GM15510 (cell line): ENCODE data around the gene AKAP6.

Experiments used
- POLR2A ChIP-seq: IDR thresholded peaks from 3 replicates; pipeline ENCODE4 v1.6.1; 2011; ENCODE audit warnings: borderline replicate concordance; ENCODE audit not compliant: insufficient read length; ENCODE audit errors: extremely low read depth

The AKAP6 gene

DNA sequence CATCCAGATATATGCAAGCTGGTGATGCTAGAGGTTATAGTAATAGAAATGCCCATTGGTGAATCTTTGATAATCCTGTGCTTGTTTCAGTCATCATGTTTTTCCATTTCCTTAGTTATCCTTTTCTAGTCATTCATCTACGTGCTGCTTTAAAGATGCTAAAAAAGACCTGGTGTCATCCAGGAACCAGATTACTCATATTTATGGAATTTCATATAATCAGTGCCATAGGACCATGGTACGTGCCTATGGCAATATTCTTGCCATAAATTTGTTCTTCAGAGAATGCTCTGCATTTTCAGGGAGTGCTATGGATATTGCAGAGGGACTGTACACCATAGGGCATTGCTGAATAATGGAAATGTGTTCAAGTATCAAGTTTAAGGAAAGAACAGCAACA, 267.3 kb downstream of the AKAP6 start:
- TF ChIP-seq POLR2A = no peak

DNA sequence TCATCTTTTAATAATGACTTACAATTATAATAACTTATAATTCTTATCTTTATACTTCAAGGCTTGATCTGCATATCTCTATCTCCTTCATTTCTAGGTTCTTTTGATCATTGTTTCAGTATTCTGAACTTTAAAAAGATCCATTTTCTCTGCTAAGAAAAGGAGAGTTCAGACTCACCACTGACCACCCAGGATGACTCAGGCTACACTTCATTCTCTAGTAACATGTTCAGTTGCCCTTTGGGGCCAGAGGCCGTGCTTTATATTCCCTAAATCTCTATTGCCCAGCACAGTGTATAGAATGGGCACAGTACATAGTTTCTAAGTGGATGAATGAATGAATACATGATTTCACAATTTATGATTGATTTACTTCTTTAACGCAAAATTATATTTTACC, 268.7 kb downstream of the AKAP6 start:
- TF ChIP-seq POLR2A = no peak

DNA sequence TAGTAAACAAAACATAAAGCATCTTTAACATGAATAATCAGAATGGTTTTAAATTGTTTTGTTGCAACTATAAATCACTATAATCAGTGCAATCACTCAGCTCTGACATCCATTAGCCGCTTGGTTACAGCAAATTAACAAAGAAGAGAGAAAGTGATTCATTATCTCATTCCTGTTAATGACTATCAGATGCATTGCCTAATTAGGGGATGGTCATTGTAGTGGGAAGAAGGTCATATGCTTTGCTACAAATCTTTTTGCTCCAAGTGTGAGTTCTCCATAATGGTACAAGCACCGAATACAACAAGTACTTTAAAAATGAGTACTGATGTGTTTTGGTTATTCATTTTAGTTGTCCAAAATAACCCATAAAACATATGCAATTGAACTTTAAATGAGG, 272.0 kb downstream of the AKAP6 start:
- no peak for TF ChIP-seq POLR2A

DNA sequence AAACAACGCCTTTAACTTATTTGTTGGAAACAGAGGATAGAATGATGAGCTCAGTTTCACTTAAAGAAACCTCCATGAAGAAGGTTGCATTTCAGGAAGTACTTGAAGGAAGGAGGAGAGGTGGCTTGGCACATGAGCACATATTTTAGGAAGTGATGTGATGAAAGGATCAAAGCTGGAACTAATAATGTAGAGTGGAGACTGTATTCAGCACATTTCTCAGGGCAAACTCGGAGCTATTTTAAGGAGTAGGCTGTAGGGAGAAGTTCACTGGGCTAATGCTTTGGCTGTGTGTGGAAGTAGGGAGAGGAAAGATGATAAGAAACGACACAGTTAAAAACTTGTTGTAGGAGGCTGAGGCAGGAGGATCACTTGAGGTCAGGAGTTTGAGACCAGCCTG, 272.8 kb downstream of the AKAP6 start:
- no peak for TF ChIP-seq POLR2A

DNA sequence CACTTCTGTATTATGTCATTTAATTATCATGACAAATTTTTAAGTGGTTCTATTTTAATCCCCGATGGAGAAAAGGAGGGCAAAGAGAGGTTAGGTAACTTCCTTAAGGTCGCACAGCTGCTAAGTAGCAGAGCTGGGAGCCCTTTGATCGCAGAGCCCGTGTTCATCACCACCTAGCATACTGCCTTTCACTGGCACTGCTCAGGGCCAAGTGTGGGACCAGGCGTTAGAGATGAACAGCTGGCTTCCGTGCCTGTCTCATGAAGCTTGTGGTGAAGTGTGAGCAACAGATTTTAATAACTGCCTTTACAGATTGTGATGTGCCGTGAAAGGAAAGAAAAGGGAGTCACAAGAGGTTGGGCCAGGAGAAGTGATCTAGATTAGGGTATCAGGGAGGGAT, 273.6 kb downstream of the AKAP6 start:
- TF ChIP-seq POLR2A = no peak

DNA sequence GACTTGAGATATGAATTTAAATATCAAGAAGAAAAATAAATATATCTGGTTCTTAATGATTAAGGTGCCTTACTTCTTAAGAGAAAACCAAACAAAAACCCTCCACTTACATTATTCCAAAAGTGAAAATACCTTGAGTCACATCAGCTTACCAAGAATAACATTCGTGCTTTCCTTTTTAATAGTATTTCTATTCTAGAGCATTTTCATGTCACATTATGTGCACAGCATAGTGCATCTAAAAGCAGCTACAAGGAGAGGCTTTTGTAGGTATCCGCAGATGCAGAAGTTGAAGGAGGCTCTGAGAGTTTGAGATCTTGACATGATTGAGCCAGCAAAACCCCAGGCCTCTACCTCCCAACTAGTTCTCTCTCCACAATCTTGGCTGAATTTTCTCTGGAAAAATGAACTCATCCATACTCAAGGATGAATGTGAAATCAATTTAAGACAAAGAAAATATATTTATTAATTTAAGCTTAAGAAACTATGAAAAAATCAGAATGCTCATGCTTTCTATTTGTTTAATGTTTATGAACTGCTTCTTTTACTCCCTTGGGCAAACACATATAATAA, 275.0 kb downstream of the AKAP6 start:
- TF ChIP-seq POLR2A = no peak

DNA sequence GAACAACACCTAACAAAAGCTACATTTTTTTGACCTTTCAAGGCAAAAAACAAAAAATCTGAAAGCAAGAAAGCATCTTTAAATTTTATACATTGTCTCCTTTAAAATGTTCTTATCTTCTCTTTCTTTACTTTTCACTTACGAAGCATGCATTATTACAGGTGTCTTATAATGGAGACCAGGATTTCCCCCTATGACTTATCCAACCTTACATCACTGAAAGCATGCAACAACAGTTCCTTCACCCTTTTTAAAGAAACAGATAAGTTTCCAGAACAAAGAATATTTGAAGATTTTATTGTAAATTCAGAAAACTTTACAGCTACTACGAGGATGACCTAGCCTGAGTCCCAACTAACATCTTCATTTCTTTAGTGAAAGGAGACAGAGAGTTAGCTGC, 277.2 kb downstream of the AKAP6 start:
- no peak for TF ChIP-seq POLR2A

DNA sequence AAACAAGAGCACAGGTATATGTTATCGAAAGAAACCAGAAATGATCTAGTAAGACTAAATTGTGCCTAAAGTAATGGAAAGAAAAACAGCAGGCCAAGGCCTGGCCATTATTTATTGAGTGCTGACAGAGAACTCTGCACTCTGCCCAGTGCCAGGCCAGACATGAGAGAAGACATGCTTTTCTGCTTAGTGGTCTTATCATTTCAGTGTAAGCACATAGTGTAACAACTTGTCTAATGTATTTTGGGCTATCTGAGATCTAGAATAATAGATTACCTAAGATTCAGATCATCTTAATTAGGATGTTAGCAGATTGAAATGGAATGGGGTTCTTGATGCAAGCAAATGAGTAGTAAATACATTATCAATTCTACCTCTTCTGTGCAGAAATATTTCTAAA, 278.3 kb downstream of the AKAP6 start:
- TF ChIP-seq POLR2A = no peak

DNA sequence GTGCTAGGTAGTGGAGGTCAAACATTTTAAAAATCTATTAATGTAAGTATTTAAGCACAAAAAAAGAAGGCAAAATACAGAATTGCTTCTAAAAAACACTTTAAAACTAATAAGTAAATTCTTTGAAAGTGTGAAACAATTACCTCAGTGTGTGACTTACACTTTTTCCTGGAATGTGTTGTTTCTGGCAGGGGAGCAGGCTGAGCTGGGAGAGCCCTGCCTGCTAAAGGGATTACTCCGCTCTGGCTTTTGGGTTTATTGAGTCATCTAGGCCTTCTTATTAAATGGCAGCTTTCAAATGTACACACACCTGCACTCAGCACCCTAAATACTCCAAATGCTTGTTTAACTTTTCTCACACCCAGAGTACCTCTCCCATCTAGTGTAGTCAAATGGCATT, 279.8 kb downstream of the AKAP6 start:
- no peak for TF ChIP-seq POLR2A

DNA sequence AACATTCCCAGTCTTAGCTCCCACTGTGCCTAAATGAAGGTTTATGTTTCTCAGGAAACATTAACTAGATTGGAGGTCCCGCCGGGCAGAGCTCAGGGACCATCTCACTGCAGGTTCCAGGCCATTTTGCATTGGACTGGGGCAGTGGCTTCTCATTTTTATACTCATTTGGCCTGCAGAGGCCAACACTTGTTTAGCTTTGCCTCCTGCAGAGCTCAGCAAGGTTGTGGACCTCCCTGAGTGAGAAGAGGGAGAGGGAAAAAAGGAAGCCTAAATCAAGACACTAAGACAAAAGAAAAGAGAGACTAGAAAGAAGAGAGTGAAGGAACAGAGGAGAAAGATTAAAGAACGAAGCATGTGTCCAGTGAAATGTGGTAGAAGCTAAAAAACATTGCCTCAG, 280.3 kb downstream of the AKAP6 start:
- no peak for TF ChIP-seq POLR2A

DNA sequence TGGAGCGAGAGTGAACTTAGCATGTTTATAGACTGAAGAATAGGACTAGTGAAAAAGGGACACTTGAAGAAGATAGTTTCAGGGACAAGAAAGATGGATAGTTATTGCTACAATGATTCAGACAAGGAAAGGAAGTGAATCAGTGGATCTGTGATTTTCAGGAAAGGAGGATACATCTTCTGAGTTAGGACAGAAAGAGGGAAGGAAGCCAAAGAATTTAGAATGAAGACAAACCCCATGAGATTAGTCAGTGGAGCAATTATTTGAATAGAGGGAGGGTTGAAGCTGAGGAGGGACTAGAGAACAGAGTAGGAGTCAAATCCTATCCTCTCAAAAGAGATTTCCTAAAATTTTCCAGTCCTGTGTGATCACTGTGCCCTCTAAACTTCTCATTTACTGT, 282.7 kb downstream of the AKAP6 start:
- no peak for TF ChIP-seq POLR2A

DNA sequence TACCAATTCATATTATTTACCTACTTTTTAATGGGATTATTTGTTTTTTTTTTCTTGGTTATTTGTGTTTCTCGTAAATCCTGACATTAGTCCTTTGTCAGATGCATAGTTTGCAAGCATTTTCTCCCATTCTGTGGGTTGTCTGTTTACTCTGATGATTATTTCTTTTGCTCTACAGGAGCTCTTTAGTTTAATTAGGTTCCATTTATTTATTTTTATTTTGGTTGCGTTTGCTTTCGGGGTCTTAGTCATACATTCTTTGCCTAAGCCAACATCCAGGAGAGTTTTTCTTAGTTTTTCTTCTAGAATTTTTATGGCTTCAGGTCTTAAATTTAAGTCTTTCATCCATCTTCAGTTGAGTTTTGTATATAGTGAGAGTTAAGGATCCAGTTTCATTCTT, 289.9 kb downstream of the AKAP6 start:
- no peak for TF ChIP-seq POLR2A

DNA sequence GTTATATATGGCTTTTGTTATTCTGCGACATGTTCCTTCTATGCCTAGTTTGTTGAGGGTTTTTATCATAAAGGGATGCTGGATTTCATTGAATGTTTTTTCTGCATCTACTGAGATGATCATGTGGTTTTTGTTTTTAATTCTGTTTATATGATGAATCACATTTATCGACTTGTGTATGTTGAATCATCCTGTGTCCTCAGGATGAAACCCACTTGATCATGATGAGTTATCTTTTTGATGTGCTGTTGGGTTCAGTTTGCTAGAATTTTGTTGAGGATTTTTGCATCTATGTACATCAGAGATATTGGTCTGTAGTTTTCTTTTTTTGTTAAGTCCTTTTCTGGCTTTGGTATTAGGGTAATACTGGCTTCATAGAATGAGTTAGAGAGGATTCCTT, 291.2 kb downstream of the AKAP6 start:
- TF ChIP-seq POLR2A = no peak

DNA sequence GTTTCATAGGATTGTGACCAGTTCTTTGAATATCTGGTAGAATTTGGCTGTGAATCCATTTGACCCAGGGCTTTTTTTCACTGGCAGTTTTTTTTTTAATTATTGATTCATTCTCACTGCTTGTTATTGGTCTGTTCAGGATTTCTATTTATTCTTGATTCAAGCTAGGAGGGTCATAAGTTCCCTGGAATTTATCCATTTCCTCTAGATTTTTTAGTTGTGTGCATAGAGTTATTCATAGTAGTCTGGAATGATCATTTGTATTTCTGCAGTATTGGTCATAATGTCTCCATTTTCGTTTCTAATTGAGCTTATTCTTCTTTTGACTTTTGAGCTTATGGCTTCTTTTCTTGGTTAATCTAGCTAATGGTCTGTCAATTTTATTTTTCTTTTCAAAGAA, 291.6 kb downstream of the AKAP6 start:
- TF ChIP-seq POLR2A = no peak

DNA sequence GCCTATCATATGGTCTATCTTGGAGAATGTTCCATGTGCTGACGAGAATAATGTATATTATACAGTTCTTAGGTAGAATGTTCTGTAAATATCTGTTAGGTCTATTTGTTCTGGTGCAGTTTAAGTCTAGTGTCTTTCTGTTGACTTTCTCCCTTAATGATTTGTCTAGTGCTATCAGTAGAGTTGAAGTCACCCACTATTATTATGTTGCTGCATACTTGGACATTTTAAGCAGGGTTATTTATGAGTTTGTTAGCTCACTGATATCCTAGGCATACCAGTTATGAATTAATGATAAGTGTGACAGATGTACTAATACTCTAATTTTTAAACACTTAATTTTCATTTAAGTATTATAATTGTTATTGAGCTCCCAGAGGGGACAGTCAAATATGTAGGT, 292.5 kb downstream of the AKAP6 start:
- TF ChIP-seq POLR2A = no peak

DNA sequence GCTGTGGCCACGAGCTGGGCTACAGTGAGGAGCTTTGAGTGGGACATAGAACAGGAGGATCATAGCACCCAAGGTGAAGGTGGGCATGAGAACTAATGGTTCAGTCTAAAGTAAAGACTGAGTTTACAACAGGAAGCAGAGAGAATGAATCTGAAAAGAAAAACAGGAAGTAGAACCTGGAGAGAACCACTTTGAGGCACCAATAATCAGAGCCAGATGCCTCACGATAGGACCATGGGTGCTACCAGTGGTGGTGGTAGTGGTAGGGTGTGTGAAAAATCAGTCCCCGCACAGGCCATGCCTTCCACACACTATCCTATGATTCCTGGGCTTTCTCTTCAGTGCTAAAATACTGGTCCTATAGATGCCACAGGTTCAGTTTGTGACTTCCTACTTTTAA, 293.6 kb downstream of the AKAP6 start:
- no peak for TF ChIP-seq POLR2A
